MCF 10A (cell line): ENCODE results near the gene SHE. TPM values are rescaled to one million over a fixed set of nuclear protein-coding genes. Genes with fewer than 3 reads are reported as not detected.
"Not testable (repeated sequence)": the region's sequence is repeated elsewhere in the genome, so short reads cannot be mapped to it uniquely, and the experiment has no call there.

Source experiments
- BruUV-seq: library from RNA; stranded (reverse); fragments of 400-500 nt; replicated peaks from 2 replicates; lab custom pipeline; 2021; lab: Mats Ljungman, UMichigan
- CTCF ChIA-PET: fragments of 300-600 bp; sonication (Branson Sonifier 250); formaldehyde crosslinking; extraction: SDS; loops from one replicate; lab custom pipeline; 2021; ENCODE audit warnings: antibody characterized with exemption, inconsistent platforms; lab: Yijun Ruan, JAX
- POLR2A ChIA-PET: fragments of 300-600, 350-650 bp; sonication (Branson Sonifier 250); formaldehyde crosslinking; extraction: SDS; loops from one replicate; lab custom pipeline; 2020; ENCODE audit warnings: antibody characterized with exemption, inconsistent platforms; lab: Yijun Ruan, JAX
- DNase-seq: peaks from one replicate; pipeline ENCODE4 v3.0.0-alpha.2; 2018; ENCODE audit not compliant: unreplicated experiment
- H3K27ac Mint-ChIP-seq: one replicate; pipeline ENCODE4 v1.8.0; 2022; ENCODE audit warnings: mild to moderate bottlenecking, low read depth, mixed read lengths; ENCODE audit not compliant: unreplicated experiment
- H3K27me3 Mint-ChIP-seq: one replicate; pipeline ENCODE4 v1.8.0; 2022; ENCODE audit warnings: mixed read lengths; ENCODE audit not compliant: insufficient read depth, unreplicated experiment
- H3K36me3 Mint-ChIP-seq: one replicate; pipeline ENCODE4 v1.8.0; 2022; ENCODE audit warnings: mild to moderate bottlenecking, moderate library complexity, mixed read lengths; ENCODE audit not compliant: insufficient read depth, unreplicated experiment
- H3K4me1 Mint-ChIP-seq: one replicate; pipeline ENCODE4 v1.8.0; 2022; ENCODE audit warnings: mixed read lengths; ENCODE audit not compliant: insufficient read depth, unreplicated experiment
- H3K4me3 Mint-ChIP-seq: one replicate; pipeline ENCODE4 v1.8.0; 2022; ENCODE audit warnings: mild to moderate bottlenecking, moderate library complexity, mixed read lengths; ENCODE audit not compliant: unreplicated experiment
- H3K9me3 Mint-ChIP-seq: one replicate; pipeline ENCODE4 v1.8.0; 2022; ENCODE audit warnings: mixed read lengths; ENCODE audit not compliant: unreplicated experiment
- CTCF ChIP-seq: fragments of 200-600 bp; IDR thresholded peaks from one replicate; pipeline ENCODE4 v1.8.0; 2022; ENCODE audit warnings: antibody characterized with exemption, mild to moderate bottlenecking; ENCODE audit not compliant: unreplicated experiment
- intact Hi-C: fragments of 100-400 bp; cut with micrococcal nuclease; formaldehyde crosslinking; loops from 2 replicates; pipeline ENCODE4 v1.14.1; 2022
- total RNA-seq: library from RNA; stranded (reverse); gene quantifications from 2 replicates; pipeline ENCODE4 v1.2.3, GENCODE V29; 2022

The SHE gene
- total RNA-seq, 1 experiment from 2014 or later: not detected

- CTCF ChIA-PET: interaction anchor here (0.6 to 1.0 kb wide), 3 partner anchors 43 to 404 kb away, joined by 3 read pairs; no protein-coding TSS in a partner anchor
- no peak overlapping the region for H3K4me3 Mint-ChIP-seq
Measured at GRCh38 chr1:154536570-154536969, 34.4 kb upstream of the SHE start.

GRCh38 chr1:154533952-154534844 is 32.0 kb upstream of the SHE start:
- intact Hi-C loops: loop anchor here (1.0 kb wide), 1 partner anchor 344 kb away; no protein-coding TSS in a partner anchor
- Mint-ChIP-seq H3K9me3 (peaks cover 7% of the 10 kb centered on the region), H3K36me3 (no peaks in the 10 kb centered on the region), H3K27ac (no peak overlapping the region), H3K4me1 (no peaks in the 10 kb centered on the region), H3K27me3 (peaks cover 40% of the 10 kb centered on the region), H3K4me3 (no peak overlapping the region)
- ChIA-PET POLR2A (interaction anchor here (0.9 to 1.3 kb wide), 3 partner anchors 9 to 551 kb away, joined by 3 to 4 read pairs (median 4); no protein-coding TSS in a partner anchor), CTCF (interaction anchor here (0.6 to 3.4 kb wide), 18 partner anchors 8 to 1134 kb away, joined by 3 to 20 read pairs (median 4); no protein-coding TSS in a partner anchor)
- TF ChIP-seq CTCF: peak; percentile 81
- peak; percentile 76 for DNase-seq
- no TSS peak for BruUV-seq

More at GRCh38 chr1:154536570-154536969, 34.4 kb upstream of the SHE start:
- no peaks in the 10 kb centered on the region for H3K4me1 Mint-ChIP-seq
- POLR2A ChIA-PET: no interaction called here
- DNase-seq: no peak
- no peaks in the 10 kb centered on the region for H3K36me3 Mint-ChIP-seq
- no peak for TF ChIP-seq CTCF
- no TSS peak for BruUV-seq
- peaks cover 7% of the 10 kb centered on the region for H3K9me3 Mint-ChIP-seq
- no peak overlapping the region for H3K27ac Mint-ChIP-seq
- H3K27me3 Mint-ChIP-seq: peaks cover 64% of the 10 kb centered on the region
- intact Hi-C loops: no loop called here

- DNase-seq, H3K4me1 Mint-ChIP-seq, H3K36me3 Mint-ChIP-seq, H3K9me3 Mint-ChIP-seq, BruUV-seq, intact Hi-C loops, H3K27ac Mint-ChIP-seq, H3K4me3 Mint-ChIP-seq: not testable (repeated sequence)
- CTCF ChIA-PET: interaction anchor here (0.6 to 0.9 kb wide), 2 partner anchors 10 to 26 kb away, joined by 3 read pairs; no protein-coding TSS in a partner anchor
- POLR2A ChIA-PET: interaction anchor here (0.6 to 0.9 kb wide), 2 partner anchors 15 to 553 kb away, joined by 3 read pairs; no protein-coding TSS in a partner anchor
- peaks cover 28% of the 10 kb centered on the region for H3K27me3 Mint-ChIP-seq
Measured at GRCh38 chr1:154531950-154532349, 29.7 kb upstream of the SHE start.

- ChIA-PET POLR2A (interaction anchor here (0.7 kb wide), 1 partner anchor 28 kb away, joined by 4 read pairs; no protein-coding TSS in a partner anchor), CTCF (interaction anchor here (1.0 to 2.0 kb wide), 2 partner anchors 10 to 17 kb away, joined by 4 to 6 read pairs; no protein-coding TSS in a partner anchor)
- Mint-ChIP-seq H3K9me3 (no peaks in the 10 kb centered on the region), H3K27ac (no peak overlapping the region), H3K4me3 (no peak overlapping the region), H3K4me1 (no peaks in the 10 kb centered on the region), H3K36me3 (no peaks in the 10 kb centered on the region), H3K27me3 (peaks cover 5% of the 10 kb centered on the region)
- TF ChIP-seq CTCF: no peak
- intact Hi-C loops: no loop called here
- no TSS peak for BruUV-seq
- no peak for DNase-seq
Measured at GRCh38 chr1:154529308-154529707, 27.1 kb upstream of the SHE start.
